Bronchial epithelial cell (primary cell): ENCODE results near the gene DCLK2. TPM values are rescaled to one million over a fixed set of nuclear protein-coding genes. Genes with fewer than 3 reads are reported as not detected.
"Not testable (repeated sequence)": the region's sequence is repeated elsewhere in the genome, so short reads cannot be mapped to it uniquely, and the experiment has no call there.

Source experiments
- DNase-seq: peaks from one replicate; pipeline ENCODE4 v3.0.0-alpha.2; 2010; ENCODE audit warnings: low read depth
- FAIRE-seq: peaks from 2 replicates; lab custom pipeline; 2011; peaks lifted over from hg19 to GRCh38; lab: Jason Lieb, UNC
- H3K27me3 ChIP-seq: 2 replicates; pipeline ENCODE4 v1.5.1; 2011; ENCODE audit warnings: low read length; ENCODE audit not compliant: control insufficient read depth, insufficient read depth
- H3K36me3 ChIP-seq: 2 replicates; pipeline ENCODE4 v1.5.1; 2011; ENCODE audit warnings: low read length; ENCODE audit not compliant: control insufficient read depth, insufficient read depth
- H3K4me3 ChIP-seq: 2 replicates; pipeline ENCODE4 v1.5.1; 2011; ENCODE audit warnings: mild to moderate bottlenecking, low read depth, low read length, control low read depth
- total RNA-seq: library from RNA; depleted of rRNA; stranded (reverse); fragments of >200 nt; gene quantifications from 2 replicates; pipeline ENCODE4 v1.2.1, GENCODE V29; 2014
- TF ChIP-seq, protein P1 (sequence below): IDR thresholded peaks from 2 replicates; pipeline ENCODE4 v1.5.1; 2011; ENCODE audit warnings: mild to moderate bottlenecking, moderate library complexity, low read length, control low read depth, inconsistent platforms; ENCODE audit not compliant: insufficient read depth, severe bottlenecking

Gene DCLK2
- total RNA-seq, 1 donor from 2014 or later: not detected

GRCh38 chr4:150173982-150174398 is 95.7 kb downstream of the DCLK2 start:
- peak; percentile 73 for FAIRE-seq
- Histone ChIP-seq H3K4me3 (no peak overlapping the region), H3K27me3 (no peaks in the 10 kb centered on the region), H3K36me3 (no peaks in the 10 kb centered on the region)
- no peak for DNase-seq
- TF ChIP-seq, protein P1, sequence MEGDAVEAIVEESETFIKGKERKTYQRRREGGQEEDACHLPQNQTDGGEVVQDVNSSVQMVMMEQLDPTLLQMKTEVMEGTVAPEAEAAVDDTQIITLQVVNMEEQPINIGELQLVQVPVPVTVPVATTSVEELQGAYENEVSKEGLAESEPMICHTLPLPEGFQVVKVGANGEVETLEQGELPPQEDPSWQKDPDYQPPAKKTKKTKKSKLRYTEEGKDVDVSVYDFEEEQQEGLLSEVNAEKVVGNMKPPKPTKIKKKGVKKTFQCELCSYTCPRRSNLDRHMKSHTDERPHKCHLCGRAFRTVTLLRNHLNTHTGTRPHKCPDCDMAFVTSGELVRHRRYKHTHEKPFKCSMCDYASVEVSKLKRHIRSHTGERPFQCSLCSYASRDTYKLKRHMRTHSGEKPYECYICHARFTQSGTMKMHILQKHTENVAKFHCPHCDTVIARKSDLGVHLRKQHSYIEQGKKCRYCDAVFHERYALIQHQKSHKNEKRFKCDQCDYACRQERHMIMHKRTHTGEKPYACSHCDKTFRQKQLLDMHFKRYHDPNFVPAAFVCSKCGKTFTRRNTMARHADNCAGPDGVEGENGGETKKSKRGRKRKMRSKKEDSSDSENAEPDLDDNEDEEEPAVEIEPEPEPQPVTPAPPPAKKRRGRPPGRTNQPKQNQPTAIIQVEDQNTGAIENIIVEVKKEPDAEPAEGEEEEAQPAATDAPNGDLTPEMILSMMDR: no peak

- no peak overlapping the region for H3K4me3 ChIP-seq
- FAIRE-seq (no peak), DNase-seq (peak; percentile 78)
Observed at GRCh38 chr4:150176547-150176946, 98.3 kb downstream of the DCLK2 start.

GRCh38 chr4:150178161-150178560 is 99.9 kb downstream of the DCLK2 start:
- Histone ChIP-seq H3K27me3 (no peaks in the 10 kb centered on the region), H3K4me3 (no peak overlapping the region), H3K36me3 (no peaks in the 10 kb centered on the region)
- TF ChIP-seq, protein P1: no peak
- no peak for DNase-seq
- no peak for FAIRE-seq

More at GRCh38 chr4:150176547-150176946, 98.3 kb downstream of the DCLK2 start:
- TF ChIP-seq, protein P1: no peak
- no peaks in the 10 kb centered on the region for H3K36me3 ChIP-seq
- no peaks in the 10 kb centered on the region for H3K27me3 ChIP-seq

DNA sequence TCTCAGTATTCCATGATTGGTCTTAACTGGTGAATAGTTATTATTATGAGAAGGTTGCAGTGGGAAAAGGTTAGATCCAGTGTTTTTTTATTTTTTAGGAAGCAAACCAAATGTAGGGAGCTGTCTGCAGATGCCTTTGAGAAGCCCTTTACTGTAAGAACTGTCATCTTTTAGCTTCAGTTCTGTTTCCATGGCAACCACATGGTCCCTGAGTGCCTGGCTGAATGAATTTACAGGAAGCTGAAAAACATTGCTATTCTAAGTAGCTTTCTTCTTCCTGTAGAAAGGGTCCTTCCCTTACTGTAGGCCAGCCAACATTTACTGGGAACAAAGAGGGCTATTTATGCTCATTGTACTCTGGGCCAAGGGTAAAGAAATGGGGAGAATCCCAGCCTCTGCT is 103.3 kb downstream of the DCLK2 start:
- no peak for FAIRE-seq
- H3K4me3 ChIP-seq: no peak overlapping the region
- no peaks in the 10 kb centered on the region for H3K27me3 ChIP-seq

GRCh38 chr4:150182794-150183193 is 104.5 kb downstream of the DCLK2 start:
- DNase-seq: no peak
- no peak for FAIRE-seq

More for the DNA sequence above, 103.3 kb downstream of the DCLK2 start:
- TF ChIP-seq, protein P1: no peak
- no peak for DNase-seq
- H3K36me3 ChIP-seq: no peaks in the 10 kb centered on the region

GRCh38 chr4:150185033-150185432 is 106.8 kb downstream of the DCLK2 start:
- H3K27me3 ChIP-seq, H3K4me3 ChIP-seq, H3K36me3 ChIP-seq, DNase-seq, FAIRE-seq: not testable (repeated sequence)

More at GRCh38 chr4:150182794-150183193, 104.5 kb downstream of the DCLK2 start:
- Histone ChIP-seq H3K4me3 (no peak overlapping the region), H3K36me3 (no peaks in the 10 kb centered on the region), H3K27me3 (no peaks in the 10 kb centered on the region)
- TF ChIP-seq, protein P1: no peak
